GM21529 (cell line): ENCODE measurements around the gene BDH1.
"Not testable (repeated sequence)": the region's sequence is repeated elsewhere in the genome, so short reads cannot be mapped to it uniquely, and the experiment has no call there.

Source experiments
- ATAC-seq: cut with Tn5 transposase; IDR thresholded peaks from one replicate; pipeline ENCODE4 v1.9.1; 2021; ENCODE audit not compliant: unreplicated experiment

BDH1 gene

GRCh38 chr3:197522183-197522715 lies 33.5 kb downstream of the BDH1 start:
- no peak for ATAC-seq

- no peak for ATAC-seq
Measured at GRCh38 chr3:197521277-197522182, 34.2 kb downstream of the BDH1 start.

GRCh38 chr3:197520311-197521276 lies 35.2 kb downstream of the BDH1 start:
- ATAC-seq, result no peak

- no peak for ATAC-seq
Measured at GRCh38 chr3:197519801-197520211, 36.0 kb downstream of the BDH1 start.

- no peak for ATAC-seq
Measured at GRCh38 chr3:197518881-197519421, 36.8 kb downstream of the BDH1 start.

- not testable (repeated sequence) for ATAC-seq
Measured at GRCh38 chr3:197517922-197518683, 37.7 kb downstream of the BDH1 start.

- ATAC-seq, result not testable (repeated sequence)
Measured at GRCh38 chr3:197516890-197517606, 38.7 kb downstream of the BDH1 start.

GRCh38 chr3:197516517-197516889 lies 39.3 kb downstream of the BDH1 start:
- no peak for ATAC-seq

GRCh38 chr3:197514786-197515355 lies 40.9 kb downstream of the BDH1 start:
- ATAC-seq, result no peak

- no peak for ATAC-seq
Measured at GRCh38 chr3:197513953-197514785, 41.6 kb downstream of the BDH1 start.

GRCh38 chr3:197512691-197513571 lies 42.8 kb downstream of the BDH1 start:
- ATAC-seq, result no peak

- ATAC-seq, result no peak
Measured at GRCh38 chr3:197511853-197512635, 43.7 kb downstream of the BDH1 start.

- ATAC-seq, result no peak
Measured at GRCh38 chr3:197511130-197511529, 44.6 kb downstream of the BDH1 start.

GRCh38 chr3:197510642-197511018 lies 45.1 kb downstream of the BDH1 start:
- no peak for ATAC-seq

GRCh38 chr3:197508924-197509775 lies 46.6 kb downstream of the BDH1 start:
- ATAC-seq, result no peak

GRCh38 chr3:197508461-197508860 lies 47.3 kb downstream of the BDH1 start:
- no peak for ATAC-seq
